Measurements from ENCODE around the gene UNC5CL. TPM values are rescaled to one million over a fixed set of nuclear protein-coding genes. Genes with fewer than 3 reads are reported as not detected.

The UNC5CL gene
- polyA plus RNA-seq, 1 donor (not counting 4 experiments of a cell fraction or from before 2014, with no cell fraction given): 0.34 TPM

DNA sequence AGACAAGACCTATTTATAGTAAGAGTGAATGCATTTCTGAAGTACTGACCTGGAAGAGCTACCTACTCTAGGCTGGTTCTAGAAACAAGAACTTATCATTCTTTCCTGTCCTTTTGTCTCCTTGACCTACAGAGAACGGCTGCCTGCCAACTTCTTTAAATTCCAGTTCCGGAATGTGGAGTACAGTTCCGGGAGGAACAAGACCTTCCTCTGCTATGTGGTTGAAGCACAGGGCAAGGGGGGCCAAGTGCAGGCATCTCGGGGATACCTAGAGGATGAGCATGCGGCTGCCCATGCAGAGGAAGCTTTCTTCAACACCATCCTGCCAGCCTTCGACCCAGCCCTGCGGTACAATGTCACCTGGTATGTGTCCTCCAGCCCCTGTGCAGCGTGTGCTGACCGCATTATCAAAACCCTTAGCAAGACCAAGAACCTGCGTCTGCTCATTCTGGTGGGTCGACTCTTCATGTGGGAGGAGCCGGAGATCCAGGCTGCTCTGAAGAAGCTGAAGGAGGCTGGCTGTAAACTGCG lies 22.2 kb upstream of the UNC5CL start:
- no peak overlapping the region for H3K4me3 ChIP-seq (ENCODE audit: control insufficient read depth in 2 of 3, extremely low read depth in 1 of 3, insufficient read depth in 2 of 3, low read depth in 1 of 3, low read length in 3 of 3)
- H3K4me2 ChIP-seq (ENCODE audit: control insufficient read depth, extremely low read depth, insufficient read depth, low read depth, low read length): no peak overlapping the region
- H3K4me1 ChIP-seq (ENCODE audit: control insufficient read depth, extremely low read depth, insufficient read depth, low read length): peaks cover 14% of the 10 kb centered on the region
- DNase-seq (ENCODE audit: low read depth, low spot score) (no peak), FAIRE-seq (no peak)
- no peaks in the 10 kb centered on the region for H3K9me1 ChIP-seq (ENCODE audit: control insufficient read depth, extremely low read depth, insufficient read depth, low read length)
- peaks cover 2 to 3% of the 10 kb centered on the region in 2 experiments for H3K36me3 ChIP-seq (ENCODE audit: control insufficient read depth in 2 of 2, extremely low read depth in 1 of 2, insufficient read depth in 2 of 2, low read length in 2 of 2)
- H3K9me3 ChIP-seq (ENCODE audit: control insufficient read depth, low read depth, low read length): no peaks in the 10 kb centered on the region
- TF ChIP-seq CTCF (optimal IDR thresholded peaks at IDR 0.05 in 1 of 3, IDR thresholded peaks at IDR 0.05 in 1 of 3, conservative IDR thresholded peaks at IDR 0.05 in 1 of 3; ENCODE audit: extremely low read depth in 1 of 3, insufficient read depth in 2 of 3, low read length in 3 of 3) (no peak), EZH2 (IDR thresholded peaks at IDR 0.05; ENCODE audit: low read length) (no peak)
- H3K27me3 ChIP-seq (ENCODE audit: control insufficient read depth, extremely low read depth, insufficient read depth, low read length): no peaks in the 10 kb centered on the region
- no peak overlapping the region for H3K27ac ChIP-seq (ENCODE audit: control insufficient read depth, insufficient read depth, low read length)
- dilution Hi-C loops (cut with MboI; ENCODE audit: extremely low pct_ligation_motif_present, low sequenced_read_pairs): no loop called here
- no peaks in the 10 kb centered on the region for H3K79me2 ChIP-seq (ENCODE audit: control insufficient read depth, insufficient read depth, low read length)
- H3K9ac ChIP-seq (ENCODE audit: control insufficient read depth, extremely low read depth, insufficient read depth, low read length): no peak overlapping the region
- no peak overlapping the region for H2AFZ ChIP-seq (ENCODE audit: control insufficient read depth, low read length)
- no peaks in the 10 kb centered on the region for H4K20me1 ChIP-seq (ENCODE audit: control insufficient read depth, extremely low read depth, insufficient read depth, low read length)

GRCh38 chr6:41059556-41059955 lies 20.5 kb upstream of the UNC5CL start:
- Histone ChIP-seq H3K9me3 (ENCODE audit: control insufficient read depth, low read depth, low read length) (no peaks in the 10 kb centered on the region), H3K4me2 (ENCODE audit: control insufficient read depth, extremely low read depth, insufficient read depth, low read depth, low read length) (peak overlapping the region; percentile 17), H3K9ac (ENCODE audit: control insufficient read depth, extremely low read depth, insufficient read depth, low read length) (no peak overlapping the region), H3K4me3 (ENCODE audit: control insufficient read depth in 2 of 3, extremely low read depth in 1 of 3, insufficient read depth in 2 of 3, low read depth in 1 of 3, low read length in 3 of 3) (no peak overlapping the region), H3K36me3 (ENCODE audit: control insufficient read depth in 2 of 2, extremely low read depth in 1 of 2, insufficient read depth in 2 of 2, low read length in 2 of 2) (peaks cover 2 to 3% of the 10 kb centered on the region in 2 experiments), H3K27ac (ENCODE audit: control insufficient read depth, insufficient read depth, low read length) (no peak overlapping the region), H3K79me2 (ENCODE audit: control insufficient read depth, insufficient read depth, low read length) (no peaks in the 10 kb centered on the region), H2AFZ (ENCODE audit: control insufficient read depth, low read length) (no peak overlapping the region), H3K9me1 (ENCODE audit: control insufficient read depth, extremely low read depth, insufficient read depth, low read length) (no peaks in the 10 kb centered on the region), H3K27me3 (ENCODE audit: control insufficient read depth, extremely low read depth, insufficient read depth, low read length) (no peaks in the 10 kb centered on the region), H3K4me1 (ENCODE audit: control insufficient read depth, extremely low read depth, insufficient read depth, low read length) (peaks cover 14% of the 10 kb centered on the region), H4K20me1 (ENCODE audit: control insufficient read depth, extremely low read depth, insufficient read depth, low read length) (no peaks in the 10 kb centered on the region)
- DNase-seq (ENCODE audit: low read depth, low spot score) (no peak), FAIRE-seq (peak; percentile 5)
- TF ChIP-seq CTCF (optimal IDR thresholded peaks at IDR 0.05 in 1 of 3, IDR thresholded peaks at IDR 0.05 in 1 of 3, conservative IDR thresholded peaks at IDR 0.05 in 1 of 3; ENCODE audit: extremely low read depth in 1 of 3, insufficient read depth in 2 of 3, low read length in 3 of 3): no peak
- TF ChIP-seq EZH2 (IDR thresholded peaks at IDR 0.05; ENCODE audit: low read length): no peak
- dilution Hi-C loops (cut with MboI; ENCODE audit: extremely low pct_ligation_motif_present, low sequenced_read_pairs): no loop called here

Data from keratinocyte (primary cell).